ENCODE results near the gene CELF3. TPM values are rescaled to one million over a fixed set of nuclear protein-coding genes. Genes with fewer than 3 reads are reported as not detected.

The CELF3 gene
- total and polyA plus RNA-seq, 2 experiments from 2014 or later, result 0.31 to 0.58 TPM

GRCh38 chr1:151714820-151715725, 1.5 kb downstream of the CELF3 start:
- ATAC-seq, result peak; percentile 37
- no peaks in the 10 kb centered on the region for H3K36me3 Mint-ChIP-seq (ENCODE audit: low read depth)
- H3K4me3 Mint-ChIP-seq, result peak overlapping the region; percentile 7; the same call in 1 of the 3 replicates

DNA sequence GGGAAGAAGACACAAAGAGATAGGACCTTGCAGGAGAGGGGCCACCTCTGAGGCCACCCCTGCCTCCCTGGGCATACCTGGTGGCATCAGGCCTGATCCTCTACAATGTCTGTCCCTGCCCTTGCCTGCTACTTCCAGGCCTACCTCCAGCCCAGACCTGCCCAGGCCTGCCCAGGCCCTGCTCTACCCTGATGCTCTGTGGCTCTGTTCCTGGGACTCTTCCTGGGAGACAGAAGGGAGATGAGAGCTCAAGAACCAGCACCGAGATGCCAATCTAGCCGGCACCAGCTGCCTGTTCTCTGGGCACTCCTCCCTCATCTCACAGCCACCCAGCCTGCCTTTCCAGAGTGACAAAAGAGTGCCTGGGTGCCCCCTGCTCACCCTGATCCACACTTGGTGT, 2.7 kb downstream of the CELF3 start:
- H3K9me3 Mint-ChIP-seq, result no peaks in the 10 kb centered on the region
- H3K4me3 Mint-ChIP-seq, result no peak overlapping the region
- peaks cover 22% of the 10 kb centered on the region for H3K27me3 Mint-ChIP-seq (ENCODE audit: insufficient read depth, low read depth, poor library complexity)
- Histone ChIP-seq H3K4me3 (no peak overlapping the region), H3K27ac (ENCODE audit: low read depth) (no peak overlapping the region), H3K4me1 (ENCODE audit: insufficient read depth) (peaks cover 16% of the 10 kb centered on the region), H2AFZ (no peak overlapping the region), H3K9me2 (ENCODE audit: insufficient read depth) (no peaks in the 10 kb centered on the region), H4K20me1 (replicated peaks; ENCODE audit: insufficient read depth) (no peaks in the 10 kb centered on the region), H3K4me2 (no peak overlapping the region), H3K36me3 (ENCODE audit: insufficient read depth) (no peaks in the 10 kb centered on the region), H3F3A (replicated peaks; ENCODE audit: low read depth) (no peaks in the 10 kb centered on the region), H3K79me2 (replicated peaks; ENCODE audit: insufficient read depth) (no peaks in the 10 kb centered on the region), H3K27me3 (ENCODE audit: insufficient read depth) (peaks cover 17% of the 10 kb centered on the region)
- ATAC-seq (no peak), DNase-seq (ENCODE audit: low spot score) (no peak)
- no peaks in the 10 kb centered on the region for H3K36me3 Mint-ChIP-seq (ENCODE audit: low read depth)
- H3K27ac Mint-ChIP-seq, result no peak overlapping the region
- peaks cover 31% of the 10 kb centered on the region for H3K4me1 Mint-ChIP-seq
- no peak for TF ChIP-seq ZNF331 (CRISPR knock-in tag; IDR thresholded peaks at IDR 0.05; ENCODE audit: low read depth)
- no peak for TF ChIP-seq EZH2phosphoT487 (IDR thresholded peaks at IDR 0.05; ENCODE audit: unreplicated experiment)
- no peak for TF ChIP-seq CREB1 (CRISPR knock-in tag; IDR thresholded peaks at IDR 0.05; ENCODE audit: low read depth)
- no peak for TF ChIP-seq ZNF114 (CRISPR knock-in tag; IDR thresholded peaks at IDR 0.05)
- TF ChIP-seq NANOG (IDR thresholded peaks at IDR 0.05; ENCODE audit: borderline replicate concordance), result no peak

More at GRCh38 chr1:151714820-151715725, 1.5 kb downstream of the CELF3 start:
- Histone ChIP-seq H3K4me3 (no peak overlapping the region), H3K4me1 (ENCODE audit: insufficient read depth) (peaks cover 16% of the 10 kb centered on the region), H3K4me2 (peak overlapping the region; percentile 81), H3K79me2 (replicated peaks; ENCODE audit: insufficient read depth) (no peaks in the 10 kb centered on the region), H4K20me1 (replicated peaks; ENCODE audit: insufficient read depth) (no peaks in the 10 kb centered on the region), H3K27me3 (ENCODE audit: insufficient read depth) (peaks cover 29% of the 10 kb centered on the region), H3K36me3 (ENCODE audit: insufficient read depth) (no peaks in the 10 kb centered on the region), H2AFZ (no peak overlapping the region; the same call in 1 of the 2 replicates), H3F3A (replicated peaks; ENCODE audit: low read depth) (no peaks in the 10 kb centered on the region), H3K27ac (ENCODE audit: low read depth) (no peak overlapping the region), H3K9me2 (ENCODE audit: insufficient read depth) (no peaks in the 10 kb centered on the region)
- DNase-seq (ENCODE audit: low spot score), result peak; percentile 51
- H3K4me1 Mint-ChIP-seq, result peaks cover 31% of the 10 kb centered on the region
- peaks cover 22% of the 10 kb centered on the region for H3K27me3 Mint-ChIP-seq (ENCODE audit: insufficient read depth, low read depth, poor library complexity)
- TF ChIP-seq ZNF331 (CRISPR knock-in tag; IDR thresholded peaks at IDR 0.05; ENCODE audit: low read depth) (no peak), REST (IDR thresholded peaks at IDR 0.05; ENCODE audit: unreplicated experiment) (peak; percentile 72)
- H3K9me3 Mint-ChIP-seq, result no peaks in the 10 kb centered on the region
- H3K27ac Mint-ChIP-seq, result no peak overlapping the region
